SU-DHL-6 (cell line): ENCODE results near the gene RNF220.

Experiments used
- H2AFZ ChIP-seq: fragments of 200-600 bp; sonication (generic); 2 replicates; pipeline ENCODE4 v1.6.1; 2014; ENCODE audit warnings: low read depth, mild to moderate bottlenecking, moderate library complexity, mixed read lengths, antibody characterized with exemption, low read length; ENCODE audit not compliant: severe bottlenecking
- H3F3A ChIP-seq: fragments of 200-600 bp; shearing (Covaris generic); 2 replicates; pipeline ENCODE4 v1.6.0; 2016; ENCODE audit warnings: antibody characterized with exemption, mild to moderate bottlenecking; ENCODE audit not compliant: insufficient read depth
- H3K27ac ChIP-seq: fragments of 200-600 bp; sonication (generic); 2 replicates; pipeline ENCODE4 v1.5.1; 2016; ENCODE audit warnings: low read depth, mild to moderate bottlenecking, low read length, moderate library complexity, mixed read lengths
- H3K27me3 ChIP-seq: fragments of 200-600 bp; sonication (generic), shearing (Covaris generic); 2 replicates; pipeline ENCODE4 v1.6.0; 2014; ENCODE audit warnings: mild to moderate bottlenecking, low read length
- H3K36me3 ChIP-seq: fragments of 200-600 bp; sonication (generic); 2 replicates; pipeline ENCODE4 v1.6.1; 2014; ENCODE audit warnings: mild to moderate bottlenecking, low read length, mixed read lengths
- H3K4me2 ChIP-seq: fragments of 300-600, 200-600 bp; shearing (Covaris generic), sonication (generic); 2 replicates; pipeline ENCODE4 v1.6.0; 2014; ENCODE audit warnings: low read length, low read depth, mild to moderate bottlenecking; ENCODE audit not compliant: poor library complexity, severe bottlenecking
- H3K4me3 ChIP-seq: fragments of 200-600 bp; sonication (generic); 2 replicates; pipeline ENCODE4 v1.5.1; 2014; ENCODE audit warnings: antibody characterized with exemption, low read length, mild to moderate bottlenecking, mixed read lengths; ENCODE audit not compliant: insufficient read depth, poor library complexity, severe bottlenecking
- H3K79me2 ChIP-seq: fragments of 200-600 bp; sonication (generic); 2 replicates; pipeline ENCODE4 v1.6.1; 2014; ENCODE audit warnings: mild to moderate bottlenecking, low read length, moderate library complexity; ENCODE audit not compliant: insufficient read depth
- H3K9ac ChIP-seq: fragments of 200-600 bp; sonication (generic); 2 replicates; pipeline ENCODE4 v1.7.0; 2014; ENCODE audit warnings: mild to moderate bottlenecking, low read length
- H3K9me2 ChIP-seq: fragments of 200-600 bp; sonication (generic); replicated peaks from 2 replicates; pipeline ENCODE4 v1.6.1; 2014; ENCODE audit warnings: low read length; ENCODE audit not compliant: insufficient read depth
- H3K9me3 ChIP-seq: fragments of 200-600 bp; sonication (generic); 2 replicates; pipeline ENCODE4 v1.6.1; 2014; ENCODE audit warnings: low read length, mixed read lengths; ENCODE audit not compliant: insufficient read depth
- H4K20me1 ChIP-seq: fragments of 200-600 bp; sonication (generic); 2 replicates; pipeline ENCODE4 v1.6.1; 2014; ENCODE audit warnings: low read depth, mild to moderate bottlenecking, antibody characterized with exemption, low read length, moderate library complexity, mixed read lengths
- CTCF ChIP-seq: fragments of 200-600 bp; sonication (generic); IDR thresholded peaks from one replicate; pipeline ENCODE4 v1.5.1; 2017; ENCODE audit warnings: antibody characterized with exemption, mild to moderate bottlenecking, low read length, moderate library complexity; ENCODE audit not compliant: insufficient read depth, poor library complexity, severe bottlenecking
- EZH2phosphoT487 ChIP-seq: fragments of 200-600 bp; sonication (generic), shearing (Covaris generic); conservative IDR thresholded peaks from 2 replicates; pipeline ENCODE4 v1.6.1; 2018; ENCODE audit warnings: mild to moderate bottlenecking, antibody characterized with exemption, low read length, moderate library complexity, mixed read lengths

The RNF220 gene

GRCh38 chr1:44661781-44662682 lies 257.0 kb downstream of the RNF220 start:
- no peak overlapping the region for H3K4me2 ChIP-seq
- no peak overlapping the region for H3K9ac ChIP-seq
- no peak overlapping the region for H2AFZ ChIP-seq
- H3K9me3 ChIP-seq = no peaks in the 10 kb centered on the region
- no peaks in the 10 kb centered on the region for H3K27me3 ChIP-seq
- no peaks in the 10 kb centered on the region for H3K79me2 ChIP-seq
- H3F3A ChIP-seq = no peaks in the 10 kb centered on the region
- no peak for TF ChIP-seq EZH2phosphoT487
- TF ChIP-seq CTCF = no peak
- no peaks in the 10 kb centered on the region for H4K20me1 ChIP-seq
- H3K9me2 ChIP-seq = no peaks in the 10 kb centered on the region
- no peak overlapping the region for H3K27ac ChIP-seq
- H3K4me3 ChIP-seq = no peak overlapping the region
- H3K36me3 ChIP-seq = no peaks in the 10 kb centered on the region

- Histone ChIP-seq H3K9me3 (no peaks in the 10 kb centered on the region), H3K4me3 (no peak overlapping the region), H3K36me3 (no peaks in the 10 kb centered on the region), H3K79me2 (no peaks in the 10 kb centered on the region), H2AFZ (no peak overlapping the region), H3K4me2 (no peak overlapping the region), H3F3A (no peaks in the 10 kb centered on the region), H3K27ac (no peak overlapping the region), H3K27me3 (no peaks in the 10 kb centered on the region), H3K9me2 (no peaks in the 10 kb centered on the region), H4K20me1 (no peaks in the 10 kb centered on the region), H3K9ac (no peak overlapping the region)
- no peak for TF ChIP-seq CTCF
- TF ChIP-seq EZH2phosphoT487 = no peak
Measured at GRCh38 chr1:44662683-44663030, 257.6 kb downstream of the RNF220 start.

GRCh38 chr1:44663417-44663816 lies 258.4 kb downstream of the RNF220 start:
- no peak for TF ChIP-seq EZH2phosphoT487
- TF ChIP-seq CTCF = no peak
- Histone ChIP-seq H3K27me3 (no peaks in the 10 kb centered on the region), H3K9me2 (no peaks in the 10 kb centered on the region)

More at GRCh38 chr1:44663417-44663816, 258.4 kb downstream of the RNF220 start:
- Histone ChIP-seq H3K79me2 (no peaks in the 10 kb centered on the region), H3K9ac (no peak overlapping the region), H3F3A (no peaks in the 10 kb centered on the region), H3K27ac (no peak overlapping the region), H3K36me3 (no peaks in the 10 kb centered on the region), H3K4me2 (no peak overlapping the region), H2AFZ (no peak overlapping the region), H4K20me1 (no peaks in the 10 kb centered on the region), H3K9me3 (no peaks in the 10 kb centered on the region), H3K4me3 (no peak overlapping the region)
